Measurements from ENCODE around the gene PTGES2. TPM values are rescaled to one million over a fixed set of nuclear protein-coding genes. Genes with fewer than 3 reads are reported as not detected.

PTGES2 gene
- total and polyA plus RNA-seq, 2 of the 13 experiments (the other 11 are each of a cell fraction or from before 2014, with no cell fraction given): 63.7 to 79.8 TPM

- TF ChIP-seq MEIS1 (CRISPR knock-in tag; IDR thresholded peaks at IDR 0.05; ENCODE audit: borderline replicate concordance): no peak
- TF ChIP-seq BCL3 (CRISPR knock-in tag; IDR thresholded peaks at IDR 0.05): peak; percentile 78
- TF ChIP-seq ZNF780A (CRISPR knock-in tag; IDR thresholded peaks at IDR 0.05): no peak
- no peak for TF ChIP-seq ZBTB44 (CRISPR knock-in tag; IDR thresholded peaks at IDR 0.05)
- TF ChIP-seq ZKSCAN1 (IDR thresholded peaks at IDR 0.05; ENCODE audit: low read length): no peak
- TF ChIP-seq ATF7-NPFF (CRISPR knock-in tag; IDR thresholded peaks at IDR 0.05; ENCODE audit: low read depth): peak; percentile 55; the same call in 1 of the 2 replicates
- TF ChIP-seq ZNF674 (CRISPR knock-in tag; IDR thresholded peaks at IDR 0.05; ENCODE audit: low read depth): no peak
- no peak for TF ChIP-seq ZFP1 (CRISPR knock-in tag; IDR thresholded peaks at IDR 0.05)
- no peak; the same call in 1 of the 2 replicates for TF ChIP-seq ERF (CRISPR knock-in tag; IDR thresholded peaks at IDR 0.05)
- TF ChIP-seq MAFK (conservative IDR thresholded peaks at IDR 0.05 in 1 of 2, IDR thresholded peaks at IDR 0.05 in 1 of 2; ENCODE audit: low read length in 2 of 2): no peak
- 0 out of 2 replicates have a peak, but pooled peaks have one; percentile 22 for TF ChIP-seq ZNF564 (CRISPR knock-in tag; IDR thresholded peaks at IDR 0.05)
- no peak; the same call in 1 of the 2 replicates for TF ChIP-seq IRX3 (CRISPR knock-in tag; IDR thresholded peaks at IDR 0.05; ENCODE audit: borderline replicate concordance, low read depth)
- peak; percentile 60 for TF ChIP-seq ZBTB14 (CRISPR knock-in tag; IDR thresholded peaks at IDR 0.05)
- no peak for TF ChIP-seq HNF1B (CRISPR knock-in tag; IDR thresholded peaks at IDR 0.05)
- TF ChIP-seq CHCHD3 (CRISPR knock-in tag; IDR thresholded peaks at IDR 0.05): 0 out of 2 replicates have a peak, but pooled peaks have one; percentile 77
- no peak for TF ChIP-seq NR3C1 (CRISPR knock-in tag; IDR thresholded peaks at IDR 0.05)
- TF ChIP-seq EED (CRISPR knock-in tag; IDR thresholded peaks at IDR 0.05): peak; percentile 75
- TF ChIP-seq ZFP91 (CRISPR knock-in tag; IDR thresholded peaks at IDR 0.05; ENCODE audit: borderline replicate concordance): peak; percentile 99
- no peak for TF ChIP-seq SOX13 (IDR thresholded peaks at IDR 0.05)
- TF ChIP-seq SOX13 (CRISPR knock-in tag; conservative IDR thresholded peaks at IDR 0.05 in 1 of 2, IDR thresholded peaks at IDR 0.05 in 1 of 2): no peak
- TF ChIP-seq PLSCR1 (CRISPR knock-in tag; IDR thresholded peaks at IDR 0.05; ENCODE audit: borderline replicate concordance): no peak
Measured at GRCh38 chr9:128127568-128127989, at the start of gene PTGES2 (continued).
